ENCODE results near the gene DMKN. TPM values are rescaled to one million over a fixed set of nuclear protein-coding genes. Genes with fewer than 3 reads are reported as not detected.

Gene DMKN
- total and polyA plus RNA-seq, 2 of the 4 experiments (the other 2 are of a cell fraction) = 0.36 to 2.4 TPM

DNA sequence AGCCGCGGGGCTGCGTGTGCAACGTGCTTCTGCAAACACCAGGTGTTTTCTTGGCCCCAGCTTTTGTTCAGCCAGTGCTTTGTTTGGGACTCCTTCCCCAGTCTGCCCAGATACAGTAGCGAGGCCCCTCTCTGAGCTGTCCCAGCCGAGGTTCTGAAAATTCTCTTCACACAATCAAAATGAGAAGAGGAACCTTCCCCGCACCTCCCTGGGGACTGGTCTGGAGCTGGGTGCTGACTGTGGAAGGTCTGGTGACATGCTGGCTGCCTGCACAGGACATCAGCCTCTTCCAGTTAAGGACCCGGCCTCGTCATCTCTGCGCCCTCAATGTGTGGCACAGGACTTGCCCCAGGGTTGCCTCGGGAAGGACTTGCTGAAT, 45.8 kb upstream of the DMKN start:
- Histone ChIP-seq H3K18ac (ENCODE audit: low read depth, low read length) (no peak overlapping the region), H2AFZ (replicated peaks; ENCODE audit: low read length, poor library complexity) (peak overlapping the region; percentile 21), H3K9me3 (ENCODE audit: control insufficient read depth, insufficient read depth, low read length) (no peaks in the 10 kb centered on the region), H3K14ac (replicated peaks; ENCODE audit: low read depth, low read length) (no peak overlapping the region), H4K5ac (ENCODE audit: low read depth, low read length) (no peak overlapping the region), H3K4me3 (ENCODE audit: insufficient read depth, low read depth, low read length) (no peak overlapping the region), H3K4me1 (ENCODE audit: control insufficient read depth, insufficient read depth, low read length) (no peaks in the 10 kb centered on the region), H3K36me3 (ENCODE audit: control insufficient read depth, insufficient read depth, low read length) (no peaks in the 10 kb centered on the region), H2BK5ac (ENCODE audit: low read depth, low read length, poor library complexity, severe bottlenecking) (no peak overlapping the region), H3K4me2 (ENCODE audit: low read depth, low read length) (no peak overlapping the region), H3K9me1 (ENCODE audit: insufficient read depth, low read length) (0 out of 2 replicates have a peak, but pooled peaks cover 3% of the 10 kb centered on the region), H2BK20ac (ENCODE audit: low read depth, low read length) (no peak overlapping the region), H2BK15ac (ENCODE audit: low read depth, low read length) (no peak overlapping the region), H3K56ac (ENCODE audit: extremely low read depth, insufficient read depth, low read length) (no peak overlapping the region), H3K79me1 (ENCODE audit: low read depth in 1 of 2, low read length in 2 of 2) (no peaks in the 10 kb centered on the region), H4K20me1 (ENCODE audit: insufficient read depth, low read length) (no peaks in the 10 kb centered on the region), H3K9ac (ENCODE audit: low read depth, low read length) (no peak overlapping the region), H3K23ac (ENCODE audit: low read depth, low read length) (no peak overlapping the region), H2BK120ac (ENCODE audit: low read depth, low read length) (no peak overlapping the region), H2AK9ac (replicated peaks; ENCODE audit: low read depth, low read length, poor library complexity) (no peak overlapping the region), H3K4ac (ENCODE audit: low read depth, low read length) (no peak overlapping the region), H2AK5ac (ENCODE audit: low read depth, low read length) (no peak overlapping the region), H3K27me3 (ENCODE audit: control insufficient read depth, insufficient read depth, low read length) (peaks cover 52% of the 10 kb centered on the region), H4K91ac (ENCODE audit: insufficient read depth, low read depth, low read length) (no peak overlapping the region), H4K8ac (ENCODE audit: low read depth in 2 of 2, low read length in 2 of 2) (no peak overlapping the region), H3K27ac (ENCODE audit: insufficient read depth, low read length) (no peak overlapping the region)
- no peak for TF ChIP-seq CEBPB (IDR thresholded peaks at IDR 0.05; ENCODE audit: low read depth, low read length)
- TF ChIP-seq FOS (IDR thresholded peaks at IDR 0.05; ENCODE audit: low read depth, low read length) = no peak
- TF ChIP-seq RFX5 (IDR thresholded peaks at IDR 0.05; ENCODE audit: low read depth, low read length) = no peak
- no peak for TF ChIP-seq POLR2A (IDR thresholded peaks at IDR 0.05; ENCODE audit: low read depth, low read length)
- TF ChIP-seq, protein P1, sequence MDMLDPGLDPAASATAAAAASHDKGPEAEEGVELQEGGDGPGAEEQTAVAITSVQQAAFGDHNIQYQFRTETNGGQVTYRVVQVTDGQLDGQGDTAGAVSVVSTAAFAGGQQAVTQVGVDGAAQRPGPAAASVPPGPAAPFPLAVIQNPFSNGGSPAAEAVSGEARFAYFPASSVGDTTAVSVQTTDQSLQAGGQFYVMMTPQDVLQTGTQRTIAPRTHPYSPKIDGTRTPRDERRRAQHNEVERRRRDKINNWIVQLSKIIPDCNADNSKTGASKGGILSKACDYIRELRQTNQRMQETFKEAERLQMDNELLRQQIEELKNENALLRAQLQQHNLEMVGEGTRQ (IDR thresholded peaks at IDR 0.05; ENCODE audit: low read depth, low read length) = no peak
- TF ChIP-seq CHD1 (IDR thresholded peaks at IDR 0.05; ENCODE audit: low read depth, low read length) = no peak
- no peak for TF ChIP-seq BHLHE40 (IDR thresholded peaks at IDR 0.05; ENCODE audit: low read depth, low read length)
- no peak for TF ChIP-seq NFE2L2 (IDR thresholded peaks at IDR 0.05; ENCODE audit: low read depth, low read length)
- no peak for TF ChIP-seq MAFK (IDR thresholded peaks at IDR 0.05; ENCODE audit: low read depth, low read length)
- TF ChIP-seq RAD21 (IDR thresholded peaks at IDR 0.05; ENCODE audit: low read length) = no peak
- no peak for TF ChIP-seq SMC3 (IDR thresholded peaks at IDR 0.05; ENCODE audit: low read depth, low read length)
- no peak for TF ChIP-seq MXI1 (IDR thresholded peaks at IDR 0.05; ENCODE audit: borderline replicate concordance, low read depth, low read length)
- TF ChIP-seq ELK1 (IDR thresholded peaks at IDR 0.05; ENCODE audit: borderline replicate concordance, low read depth, low read length) = no peak
- TF ChIP-seq MAZ (IDR thresholded peaks at IDR 0.05; ENCODE audit: borderline replicate concordance, low read depth, low read length) = no peak
- TF ChIP-seq RCOR1 (IDR thresholded peaks at IDR 0.05; ENCODE audit: insufficient replicate concordance, low read length) = no peak
- TF ChIP-seq, protein P2, sequence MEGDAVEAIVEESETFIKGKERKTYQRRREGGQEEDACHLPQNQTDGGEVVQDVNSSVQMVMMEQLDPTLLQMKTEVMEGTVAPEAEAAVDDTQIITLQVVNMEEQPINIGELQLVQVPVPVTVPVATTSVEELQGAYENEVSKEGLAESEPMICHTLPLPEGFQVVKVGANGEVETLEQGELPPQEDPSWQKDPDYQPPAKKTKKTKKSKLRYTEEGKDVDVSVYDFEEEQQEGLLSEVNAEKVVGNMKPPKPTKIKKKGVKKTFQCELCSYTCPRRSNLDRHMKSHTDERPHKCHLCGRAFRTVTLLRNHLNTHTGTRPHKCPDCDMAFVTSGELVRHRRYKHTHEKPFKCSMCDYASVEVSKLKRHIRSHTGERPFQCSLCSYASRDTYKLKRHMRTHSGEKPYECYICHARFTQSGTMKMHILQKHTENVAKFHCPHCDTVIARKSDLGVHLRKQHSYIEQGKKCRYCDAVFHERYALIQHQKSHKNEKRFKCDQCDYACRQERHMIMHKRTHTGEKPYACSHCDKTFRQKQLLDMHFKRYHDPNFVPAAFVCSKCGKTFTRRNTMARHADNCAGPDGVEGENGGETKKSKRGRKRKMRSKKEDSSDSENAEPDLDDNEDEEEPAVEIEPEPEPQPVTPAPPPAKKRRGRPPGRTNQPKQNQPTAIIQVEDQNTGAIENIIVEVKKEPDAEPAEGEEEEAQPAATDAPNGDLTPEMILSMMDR (conservative IDR thresholded peaks at IDR 0.05; ENCODE audit: low read depth, low read length) = no peak
- POLR2A ChIA-PET (ENCODE audit: unreplicated experiment) = no interaction called here
- DNase-seq (no peak), ATAC-seq (ENCODE audit: low read depth) (no peak)
- CTCF ChIA-PET = interaction anchor here (0.6 kb wide), 1 partner anchor 20 kb away, joined by 3 read pairs; no protein-coding TSS in a partner anchor
- dilution Hi-C loops (cut with HindIII; ENCODE audit: low sequenced_read_pairs, unreplicated experiment) = no loop called here
- intact Hi-C loops (cut with micrococcal nuclease) = no loop called here
- in situ Hi-C loops (cut with MboI; ENCODE audit: low sequenced_read_pairs) = no loop called here
- WGBS, 2 experiments (ENCODE audit: extremely low coverage in 2 of 2, insufficient read length in 1 of 2) = 80% methylated on average over 4 of the region's 11 CpGs; no CpG with 5 or more reads in 1 of the 2 experiments
- no TSS peak for BruUV-seq (replicated peaks)

Measured in IMR-90 (cell line).